K562 (cell line): Measurements from ENCODE around the gene NXF3.
"Not testable (repeated sequence)": the region's sequence is repeated elsewhere in the genome, so short reads cannot be mapped to it uniquely, and the experiment has no call there.

Source experiments
- EHMT2 ChIP-seq: fragments of 450-650 bp; IDR thresholded peaks from 2 replicates; pipeline ENCODE4 v1.6.1; 2018; ENCODE audit warnings: antibody characterized with exemption
- JUND ChIP-seq, 2 experiments: IDR thresholded peaks; 2 replicates in 1 of 2; 3 replicates in 1 of 2; pipeline ENCODE4 v1.6.1; 2011; ENCODE audit warnings: borderline replicate concordance in 2 of 2, low read depth in 2 of 2, low read length in 2 of 2, improper control_type of control experiment in 1 of 2, missing biosample characterization in 1 of 2, missing genetic modification characterization in 1 of 2, missing genetic modification reagents in 1 of 2
- SP1 ChIP-seq: sonication (generic); formaldehyde crosslinking; IDR thresholded peaks from 2 replicates; pipeline ENCODE4 v1.8.1; 2022; ENCODE audit warnings: mild to moderate bottlenecking, missing genetic modification reagents
- ZNF696 ChIP-seq: fragments of 250-450 bp; sonication (Bioruptor Pico); conservative IDR thresholded peaks from 2 replicates; pipeline ENCODE4 v1.4.0; 2020; ENCODE audit warnings: mild to moderate bottlenecking, moderate library complexity

- TF ChIP-seq SP1 (CRISPR knock-in tag); JUND (IDR thresholded peaks at IDR 0.05; ENCODE audit: borderline replicate concordance, low read depth, low read length); JUND (tag; IDR thresholded peaks at IDR 0.05; ENCODE audit: borderline replicate concordance, low read depth, low read length); ZNF696 (CRISPR knock-in tag); EHMT2: not testable (repeated sequence)
Observed at GRCh38 chrX:103116970-103117369, 24.0 kb upstream of the NXF3 start.
